ENCODE measurements around the gene SNX24. TPM values are rescaled to one million over a fixed set of nuclear protein-coding genes. Genes with fewer than 3 reads are reported as not detected.

Gene SNX24
- total RNA-seq, 4 donors from 2014 or later: 2.8 to 16.5 (median 11.3) TPM

GRCh38 chr5:122858451-122858850 is 13.0 kb downstream of the SNX24 start:
- DNase-seq: no peak
- H3K4me1 ChIP-seq: no peaks in the 10 kb centered on the region
- no peaks in the 10 kb centered on the region for H3K27me3 ChIP-seq
- no peak overlapping the region for H3K27ac ChIP-seq
- TF ChIP-seq, protein P1, sequence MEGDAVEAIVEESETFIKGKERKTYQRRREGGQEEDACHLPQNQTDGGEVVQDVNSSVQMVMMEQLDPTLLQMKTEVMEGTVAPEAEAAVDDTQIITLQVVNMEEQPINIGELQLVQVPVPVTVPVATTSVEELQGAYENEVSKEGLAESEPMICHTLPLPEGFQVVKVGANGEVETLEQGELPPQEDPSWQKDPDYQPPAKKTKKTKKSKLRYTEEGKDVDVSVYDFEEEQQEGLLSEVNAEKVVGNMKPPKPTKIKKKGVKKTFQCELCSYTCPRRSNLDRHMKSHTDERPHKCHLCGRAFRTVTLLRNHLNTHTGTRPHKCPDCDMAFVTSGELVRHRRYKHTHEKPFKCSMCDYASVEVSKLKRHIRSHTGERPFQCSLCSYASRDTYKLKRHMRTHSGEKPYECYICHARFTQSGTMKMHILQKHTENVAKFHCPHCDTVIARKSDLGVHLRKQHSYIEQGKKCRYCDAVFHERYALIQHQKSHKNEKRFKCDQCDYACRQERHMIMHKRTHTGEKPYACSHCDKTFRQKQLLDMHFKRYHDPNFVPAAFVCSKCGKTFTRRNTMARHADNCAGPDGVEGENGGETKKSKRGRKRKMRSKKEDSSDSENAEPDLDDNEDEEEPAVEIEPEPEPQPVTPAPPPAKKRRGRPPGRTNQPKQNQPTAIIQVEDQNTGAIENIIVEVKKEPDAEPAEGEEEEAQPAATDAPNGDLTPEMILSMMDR (IDR thresholded peaks at IDR 0.05): no peak
- no peak for TF ChIP-seq POLR2A (IDR thresholded peaks at IDR 0.05)
- H3K36me3 ChIP-seq: no peaks in the 10 kb centered on the region
- no peak overlapping the region for H3K4me3 ChIP-seq
- H3K9me3 ChIP-seq: no peaks in the 10 kb centered on the region
- intact Hi-C loops (cut with DNase I; ENCODE audit: low total_unique reads): no loop called here

- Histone ChIP-seq H3K4me3 (no peak overlapping the region), H3K36me3 (no peaks in the 10 kb centered on the region), H3K27ac (no peak overlapping the region), H3K4me1 (no peaks in the 10 kb centered on the region), H3K27me3 (no peaks in the 10 kb centered on the region), H3K9me3 (no peaks in the 10 kb centered on the region)
- intact Hi-C loops (cut with DNase I; ENCODE audit: low total_unique reads): no loop called here
- no peak for TF ChIP-seq POLR2A (IDR thresholded peaks at IDR 0.05)
- TF ChIP-seq, protein P1 (IDR thresholded peaks at IDR 0.05): no peak
- no peak for DNase-seq
These were observed 17.8 kb downstream of the SNX24 start for GRCh38 chr5:122863240-122863639.

- H3K27ac ChIP-seq: no peak overlapping the region
- no peaks in the 10 kb centered on the region for H3K4me1 ChIP-seq
- H3K4me3 ChIP-seq: no peak overlapping the region
- intact Hi-C loops (cut with DNase I; ENCODE audit: low total_unique reads): no loop called here
- TF ChIP-seq, protein P1 (IDR thresholded peaks at IDR 0.05): no peak
- no peak for TF ChIP-seq POLR2A (IDR thresholded peaks at IDR 0.05)
- DNase-seq: no peak
- no peaks in the 10 kb centered on the region for H3K27me3 ChIP-seq
- no peaks in the 10 kb centered on the region for H3K36me3 ChIP-seq
- no peaks in the 10 kb centered on the region for H3K9me3 ChIP-seq
These were observed 18.3 kb downstream of the SNX24 start for GRCh38 chr5:122863721-122864120.

DNA sequence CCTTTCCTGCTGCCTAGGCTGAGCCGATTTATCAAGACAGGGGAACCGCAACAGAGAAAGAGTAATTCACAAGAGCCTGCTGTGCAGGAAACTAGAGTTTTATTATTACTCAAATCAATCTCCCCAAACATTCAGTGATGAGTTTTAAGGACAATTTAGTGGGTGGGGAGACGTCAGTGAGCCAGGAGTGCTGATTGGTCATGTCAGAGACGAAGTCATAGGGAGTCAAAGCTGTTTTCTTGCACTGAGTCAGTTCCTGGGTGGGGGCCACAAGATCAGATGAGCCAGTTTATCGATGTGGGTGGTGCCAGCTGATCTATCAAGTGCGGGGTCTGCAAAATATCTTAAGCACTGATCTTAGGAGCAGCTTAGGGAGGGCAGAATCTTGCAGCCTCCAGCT is 19.0 kb downstream of the SNX24 start:
- intact Hi-C loops (cut with DNase I; ENCODE audit: low total_unique reads): no loop called here
- TF ChIP-seq POLR2A (IDR thresholded peaks at IDR 0.05): no peak
- TF ChIP-seq, protein P1 (IDR thresholded peaks at IDR 0.05): no peak
- DNase-seq: no peak
- Histone ChIP-seq H3K36me3 (no peaks in the 10 kb centered on the region), H3K27me3 (no peaks in the 10 kb centered on the region), H3K9me3 (no peaks in the 10 kb centered on the region), H3K4me1 (no peaks in the 10 kb centered on the region), H3K4me3 (no peak overlapping the region), H3K27ac (no peak overlapping the region)

DNA sequence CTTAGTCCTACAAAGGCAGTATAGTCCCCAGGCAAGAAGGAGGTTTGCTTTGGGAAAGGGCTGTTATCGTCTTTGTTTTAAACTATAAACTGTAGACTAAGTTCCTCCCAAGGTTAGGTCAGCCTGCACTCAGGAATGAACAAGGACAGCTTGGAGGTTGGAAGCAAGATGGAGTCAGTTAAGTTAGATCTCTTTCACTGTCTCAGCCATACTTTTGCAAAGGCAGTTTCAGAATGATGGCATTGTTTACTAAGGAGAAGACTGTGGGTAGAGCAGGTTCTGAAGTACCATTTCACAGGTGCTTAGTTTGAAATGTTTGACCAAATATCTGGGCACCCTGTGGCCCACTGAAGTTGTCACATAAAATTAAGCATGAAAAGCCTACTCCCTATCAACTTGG is 19.4 kb downstream of the SNX24 start:
- no peaks in the 10 kb centered on the region for H3K36me3 ChIP-seq
- TF ChIP-seq, protein P1 (IDR thresholded peaks at IDR 0.05): no peak
- no peak for TF ChIP-seq POLR2A (IDR thresholded peaks at IDR 0.05)
- no peak for DNase-seq
- no peak overlapping the region for H3K4me3 ChIP-seq
- no peak overlapping the region for H3K27ac ChIP-seq
- H3K9me3 ChIP-seq: no peaks in the 10 kb centered on the region
- intact Hi-C loops (cut with DNase I; ENCODE audit: low total_unique reads): no loop called here
- no peaks in the 10 kb centered on the region for H3K27me3 ChIP-seq
- no peaks in the 10 kb centered on the region for H3K4me1 ChIP-seq
